Ishikawa (cell line): ENCODE data around the gene PIM3.

Experiments used
- CEBPB ChIP-seq: IDR thresholded peaks from 2 replicates; pipeline ENCODE4 v1.6.1; 2012
- CREB1 ChIP-seq: IDR thresholded peaks from 2 replicates; pipeline ENCODE4 v1.6.1; 2012; ENCODE audit warnings: low read depth
- EGR1 ChIP-seq: IDR thresholded peaks from 2 replicates; pipeline ENCODE4 v1.6.1; 2012
- EP300 ChIP-seq: IDR thresholded peaks from 2 replicates; pipeline ENCODE4 v1.6.1; 2012; ENCODE audit warnings: borderline replicate concordance
- FOXM1 ChIP-seq: IDR thresholded peaks from 2 replicates; pipeline ENCODE4 v1.6.1; 2012; ENCODE audit warnings: low read depth, borderline replicate concordance
- MAX ChIP-seq: IDR thresholded peaks from 2 replicates; pipeline ENCODE4 v1.6.1; 2012
- NFIC ChIP-seq: IDR thresholded peaks from 2 replicates; pipeline ENCODE4 v1.6.1; 2012
- RAD21 ChIP-seq: IDR thresholded peaks from 2 replicates; pipeline ENCODE4 v1.6.1; 2012; ENCODE audit warnings: low read depth
- TAF1 ChIP-seq: IDR thresholded peaks from 2 replicates; pipeline ENCODE4 v1.6.1; 2012; ENCODE audit warnings: low read depth, mild to moderate bottlenecking
- TCF12 ChIP-seq: IDR thresholded peaks from 2 replicates; pipeline ENCODE4 v1.6.1; 2012; ENCODE audit warnings: low read depth
- TEAD4 ChIP-seq: IDR thresholded peaks from 2 replicates; pipeline ENCODE4 v1.6.1; 2012
- YY1 ChIP-seq: IDR thresholded peaks from 2 replicates; pipeline ENCODE4 v1.6.1; 2012; ENCODE audit warnings: low read depth
- ZBTB7A ChIP-seq: IDR thresholded peaks from 2 replicates; pipeline ENCODE4 v1.6.1; 2012; ENCODE audit warnings: low read depth
- TF ChIP-seq, protein P1 (sequence below): IDR thresholded peaks from 2 replicates; pipeline ENCODE4 v1.6.1; 2012; ENCODE audit warnings: low read depth, mild to moderate bottlenecking
- TF ChIP-seq, protein P2 (sequence below): IDR thresholded peaks from 2 replicates; pipeline ENCODE4 v1.6.1; 2012

The PIM3 gene

DNA sequence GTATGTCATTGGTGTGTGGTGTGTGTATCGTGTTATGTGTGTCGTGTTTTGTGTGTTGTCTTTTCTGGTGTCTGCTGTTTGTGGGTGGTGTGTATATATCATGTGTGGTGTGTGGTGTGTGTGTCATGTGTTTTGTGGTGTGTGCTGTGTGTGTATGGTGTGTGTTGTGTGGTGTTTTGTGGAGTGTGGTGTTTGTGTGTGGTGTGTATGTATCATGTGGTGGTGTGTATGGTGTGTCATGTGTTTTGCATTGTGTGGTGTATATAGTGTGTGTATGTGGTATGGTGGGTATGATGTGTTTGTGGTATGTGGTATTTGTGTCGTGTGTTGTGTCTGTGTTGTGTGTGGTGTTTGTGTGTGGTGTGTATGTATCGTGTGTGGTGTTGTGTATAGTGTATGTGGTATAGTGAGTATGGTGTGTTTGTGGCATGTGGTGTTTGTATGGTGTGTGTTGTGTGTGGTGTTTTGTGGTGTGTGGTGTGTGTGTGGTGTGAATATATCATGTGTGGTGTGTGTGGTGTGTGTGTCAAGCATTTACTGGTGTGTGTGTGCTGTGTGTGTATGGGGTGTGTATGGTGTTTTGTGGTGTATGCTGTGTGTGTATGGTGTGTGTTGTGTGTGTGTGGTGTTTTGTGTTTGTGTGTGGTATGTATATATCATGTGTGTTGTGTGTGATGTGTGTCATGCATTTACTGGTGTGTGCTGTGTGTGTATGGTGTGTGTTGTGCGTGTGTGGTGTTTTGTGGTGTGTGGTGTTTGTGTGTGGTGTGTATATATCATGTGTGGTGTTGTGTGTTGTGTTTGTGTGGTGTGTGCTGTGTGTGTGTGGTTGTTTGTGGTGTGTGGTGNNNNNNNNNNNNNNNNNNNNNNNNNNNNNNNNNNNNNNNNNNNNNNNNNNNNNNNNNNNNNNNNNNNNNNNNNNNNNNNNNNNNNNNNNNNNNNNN is 12.7 kb downstream of the PIM3 start:
- TF ChIP-seq MAX (no peak), TCF12 (no peak), TEAD4 (no peak), EGR1 (no peak), EP300 (no peak), CREB1 (no peak), ZBTB7A (no peak), YY1 (no peak), NFIC (no peak), FOXM1 (no peak), TAF1 (no peak), RAD21 (no peak)
- TF ChIP-seq, protein P1, sequence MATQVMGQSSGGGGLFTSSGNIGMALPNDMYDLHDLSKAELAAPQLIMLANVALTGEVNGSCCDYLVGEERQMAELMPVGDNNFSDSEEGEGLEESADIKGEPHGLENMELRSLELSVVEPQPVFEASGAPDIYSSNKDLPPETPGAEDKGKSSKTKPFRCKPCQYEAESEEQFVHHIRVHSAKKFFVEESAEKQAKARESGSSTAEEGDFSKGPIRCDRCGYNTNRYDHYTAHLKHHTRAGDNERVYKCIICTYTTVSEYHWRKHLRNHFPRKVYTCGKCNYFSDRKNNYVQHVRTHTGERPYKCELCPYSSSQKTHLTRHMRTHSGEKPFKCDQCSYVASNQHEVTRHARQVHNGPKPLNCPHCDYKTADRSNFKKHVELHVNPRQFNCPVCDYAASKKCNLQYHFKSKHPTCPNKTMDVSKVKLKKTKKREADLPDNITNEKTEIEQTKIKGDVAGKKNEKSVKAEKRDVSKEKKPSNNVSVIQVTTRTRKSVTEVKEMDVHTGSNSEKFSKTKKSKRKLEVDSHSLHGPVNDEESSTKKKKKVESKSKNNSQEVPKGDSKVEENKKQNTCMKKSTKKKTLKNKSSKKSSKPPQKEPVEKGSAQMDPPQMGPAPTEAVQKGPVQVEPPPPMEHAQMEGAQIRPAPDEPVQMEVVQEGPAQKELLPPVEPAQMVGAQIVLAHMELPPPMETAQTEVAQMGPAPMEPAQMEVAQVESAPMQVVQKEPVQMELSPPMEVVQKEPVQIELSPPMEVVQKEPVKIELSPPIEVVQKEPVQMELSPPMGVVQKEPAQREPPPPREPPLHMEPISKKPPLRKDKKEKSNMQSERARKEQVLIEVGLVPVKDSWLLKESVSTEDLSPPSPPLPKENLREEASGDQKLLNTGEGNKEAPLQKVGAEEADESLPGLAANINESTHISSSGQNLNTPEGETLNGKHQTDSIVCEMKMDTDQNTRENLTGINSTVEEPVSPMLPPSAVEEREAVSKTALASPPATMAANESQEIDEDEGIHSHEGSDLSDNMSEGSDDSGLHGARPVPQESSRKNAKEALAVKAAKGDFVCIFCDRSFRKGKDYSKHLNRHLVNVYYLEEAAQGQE = no peak
- TF ChIP-seq, protein P2, sequence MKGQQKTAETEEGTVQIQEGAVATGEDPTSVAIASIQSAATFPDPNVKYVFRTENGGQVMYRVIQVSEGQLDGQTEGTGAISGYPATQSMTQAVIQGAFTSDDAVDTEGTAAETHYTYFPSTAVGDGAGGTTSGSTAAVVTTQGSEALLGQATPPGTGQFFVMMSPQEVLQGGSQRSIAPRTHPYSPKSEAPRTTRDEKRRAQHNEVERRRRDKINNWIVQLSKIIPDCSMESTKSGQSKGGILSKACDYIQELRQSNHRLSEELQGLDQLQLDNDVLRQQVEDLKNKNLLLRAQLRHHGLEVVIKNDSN = no peak

DNA sequence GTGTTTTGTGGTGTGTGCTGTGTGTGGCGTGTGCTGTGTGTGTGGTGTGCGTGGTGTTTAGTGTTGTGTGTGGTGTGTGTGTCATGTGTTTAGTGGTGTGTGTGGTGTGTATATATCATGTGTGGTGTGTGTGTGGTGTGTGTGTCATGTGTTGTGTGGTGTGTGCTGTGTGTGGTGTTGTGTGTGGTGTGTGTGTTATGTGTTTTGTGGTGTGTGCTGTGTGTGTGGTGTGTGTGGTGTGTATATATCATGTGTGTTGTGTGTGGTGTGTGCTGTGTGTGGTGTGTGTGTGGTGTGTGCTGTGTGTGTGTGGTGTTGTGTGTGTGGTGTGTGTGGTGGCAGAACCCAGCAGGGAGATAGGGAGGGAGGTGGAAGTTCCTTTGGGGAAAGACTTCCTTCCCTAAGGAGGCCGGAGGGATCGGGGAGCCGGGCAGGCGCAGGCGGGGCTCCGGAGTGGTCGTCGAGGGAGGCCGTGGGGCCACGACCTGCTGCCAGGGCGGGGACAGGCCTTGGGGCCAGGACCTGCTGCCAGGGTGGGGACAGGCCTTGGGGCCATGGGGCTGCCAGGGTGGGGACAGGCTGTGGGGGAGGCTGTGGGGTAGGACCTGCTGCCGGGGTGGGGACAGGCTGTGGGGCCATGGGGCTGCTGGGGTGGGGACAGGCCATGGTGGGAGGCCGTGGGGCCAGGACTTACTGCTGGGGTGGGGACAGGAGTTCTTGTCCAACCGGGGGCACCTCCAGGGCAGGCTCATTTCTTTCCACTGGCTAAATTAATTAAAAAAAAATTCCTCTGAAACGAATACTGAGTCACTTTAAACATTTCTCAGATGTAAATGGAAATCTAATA is 15.2 kb downstream of the PIM3 start:
- TF ChIP-seq NFIC (no peak), ZBTB7A (no peak), TAF1 (no peak), TCF12 (no peak), EP300 (no peak), RAD21 (no peak), EGR1 (no peak)

GRCh38 chr22:49976439-49977175 is 16.0 kb downstream of the PIM3 start:
- TF ChIP-seq MAX (peak; percentile 27), EGR1 (no peak), TAF1 (no peak)

- no peak for TF ChIP-seq TCF12
These were observed 17.0 kb downstream of the PIM3 start for GRCh38 chr22:49977578-49977977.

DNA sequence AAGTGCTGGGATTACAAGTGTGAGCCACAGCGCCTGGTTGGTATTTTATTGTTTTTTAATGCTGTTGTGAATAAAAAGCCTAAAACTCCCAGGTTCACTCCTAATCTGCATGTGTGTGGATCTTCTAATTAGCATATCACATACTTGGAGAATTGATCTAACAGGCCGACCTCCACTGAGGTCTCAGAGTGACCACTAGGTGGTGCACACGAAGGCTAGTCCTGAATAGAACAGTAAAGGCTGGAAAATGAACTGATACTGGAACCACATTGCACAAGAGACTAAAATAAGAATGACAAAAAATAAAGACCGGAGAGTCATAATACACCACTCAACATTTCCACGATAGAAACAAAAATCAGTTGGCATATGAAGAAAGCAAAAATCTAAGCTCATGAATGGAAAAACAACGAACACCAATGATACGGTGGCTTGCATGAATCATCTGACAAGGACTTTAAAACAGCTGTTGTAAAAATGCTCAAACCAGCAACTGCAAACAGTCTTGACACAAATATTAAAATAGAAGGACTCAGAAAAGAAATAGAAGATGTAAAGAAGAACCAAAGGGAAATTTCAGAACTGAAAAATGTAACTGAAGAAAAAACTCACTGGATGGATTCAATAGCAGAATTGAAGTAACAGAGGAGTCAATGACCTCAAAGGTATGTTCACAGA is 19.2 kb downstream of the PIM3 start:
- TF ChIP-seq CEBPB (0 out of 2 replicates have a peak, but pooled peaks have one; percentile 33), TCF12 (no peak), CREB1 (no peak), RAD21 (peak; percentile 65), FOXM1 (no peak), MAX (no peak), EP300 (no peak)
- TF ChIP-seq, protein P2 = no peak
- TF ChIP-seq, protein P1 = no peak
